ENCODE measurements around the gene TPTE.
"Not testable (repeated sequence)": the region's sequence is repeated elsewhere in the genome, so short reads cannot be mapped to it uniquely, and the experiment has no call there.

Gene TPTE

DNA sequence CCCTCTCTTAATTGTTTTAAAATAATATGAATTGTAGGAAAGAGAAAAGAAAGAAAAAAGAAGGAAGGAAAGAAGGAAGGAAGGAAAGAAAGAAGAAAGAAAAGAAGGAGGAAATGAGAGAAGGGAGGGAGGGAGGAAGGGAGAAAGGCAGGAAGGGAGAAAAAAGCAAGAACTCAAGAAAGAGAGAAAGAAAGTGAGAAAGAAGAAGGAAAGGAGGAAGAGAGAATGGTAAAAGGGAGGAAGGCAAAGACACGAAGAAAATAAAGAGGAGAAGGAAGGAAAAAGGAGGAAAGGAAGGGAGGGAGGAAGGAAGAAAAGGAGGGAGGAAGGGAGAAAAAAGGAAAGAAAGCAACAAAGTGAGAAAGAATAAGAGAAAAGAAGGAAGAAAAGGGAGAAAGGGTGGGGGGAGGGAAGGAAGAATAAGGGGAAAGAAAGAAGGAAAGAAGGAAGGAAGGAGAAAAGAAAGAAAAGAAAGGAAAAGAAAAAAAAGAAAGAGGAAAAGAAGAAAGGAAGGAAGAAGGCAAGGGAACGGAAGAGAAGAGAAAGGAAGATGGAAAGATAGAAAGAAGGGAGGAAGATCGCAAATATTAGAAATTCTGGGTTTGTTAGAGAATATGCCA lies 95.9 kb downstream of the TPTE start:
- DNase-seq: not testable (repeated sequence)

- no peak for DNase-seq
These were observed 106.0 kb downstream of the TPTE start for GRCh38 chr21:10627316-10627863.

GRCh38 chr21:10629239-10629638 lies 107.9 kb downstream of the TPTE start:
- DNase-seq: not testable (repeated sequence)

DNA sequence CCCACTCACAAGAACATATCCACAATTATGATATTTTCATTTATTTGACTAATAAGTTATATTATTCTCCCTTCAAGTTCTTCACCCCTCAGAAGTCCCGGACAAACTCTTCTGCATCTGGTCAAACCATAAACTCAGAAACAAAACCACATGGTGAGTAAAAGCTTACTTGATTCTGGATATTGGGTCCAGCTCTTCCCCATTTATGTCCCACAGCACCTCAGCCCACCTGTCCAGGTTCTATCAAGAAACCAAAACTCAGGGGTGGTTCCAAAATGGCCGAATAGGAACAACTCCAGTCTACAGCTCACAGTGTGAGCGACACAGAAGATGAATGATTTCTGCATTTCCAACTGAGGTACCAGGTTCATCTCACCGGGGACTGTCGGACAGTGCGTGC lies 109.4 kb downstream of the TPTE start:
- not testable (repeated sequence) for DNase-seq

DNA sequence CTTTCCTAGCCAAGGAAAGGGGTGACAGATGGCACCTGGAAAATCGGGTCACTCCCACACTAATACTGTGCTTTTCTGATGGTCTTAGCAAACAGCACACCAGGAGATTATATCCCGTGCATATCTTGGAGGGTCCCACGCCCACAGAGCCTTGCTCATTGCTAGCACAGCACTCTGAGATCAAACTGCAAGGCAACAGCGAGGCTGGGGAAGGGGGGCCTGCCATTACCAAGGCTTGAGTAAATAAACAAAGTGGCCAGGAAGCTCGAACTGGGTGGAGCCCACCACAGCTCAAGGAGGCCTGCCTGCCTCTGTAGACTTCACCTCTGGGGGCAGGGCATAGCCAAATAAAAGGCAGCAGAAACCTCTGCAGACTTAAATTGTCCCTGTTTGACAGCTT lies 109.9 kb downstream of the TPTE start:
- DNase-seq: not testable (repeated sequence)

GRCh38 chr21:10638144-10638543 lies 116.8 kb downstream of the TPTE start:
- DNase-seq: not testable (repeated sequence)

- DNase-seq: no peak
These were observed 117.7 kb downstream of the TPTE start for GRCh38 chr21:10639123-10639522.

DNA sequence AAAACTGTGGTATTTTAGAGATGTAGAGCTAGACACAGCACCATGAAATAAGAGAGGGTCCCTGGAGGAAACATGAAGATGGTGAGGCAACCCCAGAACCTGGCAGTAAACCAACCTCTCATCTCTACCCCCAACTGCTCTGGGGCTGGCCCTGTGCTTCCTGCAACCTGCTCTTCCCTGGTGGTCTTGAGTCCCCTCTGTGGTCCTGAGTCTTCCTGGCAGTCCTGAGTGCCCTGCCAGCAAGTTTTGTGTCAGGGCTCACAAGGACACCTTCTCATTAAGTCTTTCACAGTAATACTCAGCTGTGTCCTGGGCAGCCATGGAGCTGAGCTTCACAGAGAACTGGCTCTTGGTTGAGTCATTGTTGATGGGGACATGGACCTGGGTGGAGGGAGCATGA lies 118.4 kb downstream of the TPTE start:
- DNase-seq: not testable (repeated sequence)

- no peak for DNase-seq
These were observed 119.1 kb downstream of the TPTE start for GRCh38 chr21:10640446-10640845.

- no peak for DNase-seq
These were observed 119.7 kb downstream of the TPTE start for GRCh38 chr21:10641107-10641506.

GRCh38 chr21:10645667-10646066 lies 124.3 kb downstream of the TPTE start:
- DNase-seq: not testable (repeated sequence)

DNA sequence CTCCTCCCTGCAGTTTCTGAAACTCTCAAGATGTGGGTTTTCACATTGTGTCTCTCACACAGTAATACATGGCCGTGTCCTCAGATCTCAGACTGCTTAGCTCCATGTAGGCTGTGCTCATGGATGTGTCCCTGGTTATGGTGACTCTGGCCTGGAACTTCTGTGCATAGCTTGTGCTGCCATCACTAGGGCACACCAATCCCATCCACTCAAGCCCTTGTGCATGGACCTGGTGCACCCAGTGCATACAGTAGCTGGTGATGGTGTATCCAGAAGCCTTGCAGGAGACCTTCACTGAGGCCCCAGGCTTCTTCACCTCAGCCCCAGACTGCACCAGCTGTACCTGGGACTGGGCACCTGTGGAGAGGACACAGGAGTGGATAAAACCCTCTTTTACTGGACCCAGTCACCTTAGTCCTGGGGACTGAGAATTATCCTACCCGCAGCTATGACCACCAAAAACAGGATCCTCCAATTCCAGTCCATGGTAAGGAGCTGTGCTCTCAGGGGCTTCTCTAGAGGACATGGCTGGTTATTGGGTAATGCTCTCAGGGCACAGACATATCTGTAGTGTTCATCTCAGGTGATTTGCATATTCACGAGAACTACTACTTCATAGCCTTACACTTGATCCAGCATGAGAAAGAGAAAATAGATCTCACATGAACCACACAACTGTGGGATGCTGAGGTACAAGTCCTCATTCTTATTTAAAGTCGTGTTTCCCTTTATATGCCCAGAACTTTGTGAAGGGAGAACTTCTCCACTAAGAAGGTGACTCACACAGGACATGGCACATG lies 128.2 kb downstream of the TPTE start:
- DNase-seq: not testable (repeated sequence)

GRCh38 chr21:10650297-10650696 lies 128.9 kb downstream of the TPTE start:
- DNase-seq: not testable (repeated sequence)

Data from GOT3 (cell line).